D721Med (cell line): ENCODE results near the gene KCNH2.

Experiments
- DNase-seq: peaks from one replicate; pipeline ENCODE4 v3.0.0; 2011; ENCODE audit warnings: low spot score; ENCODE audit not compliant: insufficient read length
- FAIRE-seq: peaks from 2 replicates; lab custom pipeline; 2011; peaks lifted over from hg19 to GRCh38; lab: Jason Lieb, UNC
- TF ChIP-seq, protein P1 (sequence below): IDR thresholded peaks from 2 replicates; pipeline ENCODE4 v1.5.1; 2012; ENCODE audit warnings: mild to moderate bottlenecking, control low read depth; ENCODE audit not compliant: insufficient read depth; ENCODE audit errors: missing control alignments

Gene KCNH2

GRCh38 chr7:150953061-150953997 lies 24.8 kb downstream of the KCNH2 start:
- FAIRE-seq (no peak), DNase-seq (no peak)

GRCh38 chr7:150952331-150953050 lies 25.6 kb downstream of the KCNH2 start:
- FAIRE-seq (no peak), DNase-seq (no peak)
- TF ChIP-seq, protein P1, sequence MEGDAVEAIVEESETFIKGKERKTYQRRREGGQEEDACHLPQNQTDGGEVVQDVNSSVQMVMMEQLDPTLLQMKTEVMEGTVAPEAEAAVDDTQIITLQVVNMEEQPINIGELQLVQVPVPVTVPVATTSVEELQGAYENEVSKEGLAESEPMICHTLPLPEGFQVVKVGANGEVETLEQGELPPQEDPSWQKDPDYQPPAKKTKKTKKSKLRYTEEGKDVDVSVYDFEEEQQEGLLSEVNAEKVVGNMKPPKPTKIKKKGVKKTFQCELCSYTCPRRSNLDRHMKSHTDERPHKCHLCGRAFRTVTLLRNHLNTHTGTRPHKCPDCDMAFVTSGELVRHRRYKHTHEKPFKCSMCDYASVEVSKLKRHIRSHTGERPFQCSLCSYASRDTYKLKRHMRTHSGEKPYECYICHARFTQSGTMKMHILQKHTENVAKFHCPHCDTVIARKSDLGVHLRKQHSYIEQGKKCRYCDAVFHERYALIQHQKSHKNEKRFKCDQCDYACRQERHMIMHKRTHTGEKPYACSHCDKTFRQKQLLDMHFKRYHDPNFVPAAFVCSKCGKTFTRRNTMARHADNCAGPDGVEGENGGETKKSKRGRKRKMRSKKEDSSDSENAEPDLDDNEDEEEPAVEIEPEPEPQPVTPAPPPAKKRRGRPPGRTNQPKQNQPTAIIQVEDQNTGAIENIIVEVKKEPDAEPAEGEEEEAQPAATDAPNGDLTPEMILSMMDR, result no peak

More at GRCh38 chr7:150953061-150953997, 24.8 kb downstream of the KCNH2 start:
- TF ChIP-seq, protein P1, result no peak

- DNase-seq (no peak), FAIRE-seq (no peak)
- TF ChIP-seq, protein P1, result no peak
Observed at GRCh38 chr7:150951521-150951920, 26.6 kb downstream of the KCNH2 start.

- FAIRE-seq (no peak), DNase-seq (no peak)
- TF ChIP-seq, protein P1, result no peak
Observed at GRCh38 chr7:150951181-150951520, 27.0 kb downstream of the KCNH2 start.

- TF ChIP-seq, protein P1, result no peak
- no peak for FAIRE-seq
- DNase-seq, result no peak
Observed at GRCh38 chr7:150950496-150951180, 27.5 kb downstream of the KCNH2 start.

DNA sequence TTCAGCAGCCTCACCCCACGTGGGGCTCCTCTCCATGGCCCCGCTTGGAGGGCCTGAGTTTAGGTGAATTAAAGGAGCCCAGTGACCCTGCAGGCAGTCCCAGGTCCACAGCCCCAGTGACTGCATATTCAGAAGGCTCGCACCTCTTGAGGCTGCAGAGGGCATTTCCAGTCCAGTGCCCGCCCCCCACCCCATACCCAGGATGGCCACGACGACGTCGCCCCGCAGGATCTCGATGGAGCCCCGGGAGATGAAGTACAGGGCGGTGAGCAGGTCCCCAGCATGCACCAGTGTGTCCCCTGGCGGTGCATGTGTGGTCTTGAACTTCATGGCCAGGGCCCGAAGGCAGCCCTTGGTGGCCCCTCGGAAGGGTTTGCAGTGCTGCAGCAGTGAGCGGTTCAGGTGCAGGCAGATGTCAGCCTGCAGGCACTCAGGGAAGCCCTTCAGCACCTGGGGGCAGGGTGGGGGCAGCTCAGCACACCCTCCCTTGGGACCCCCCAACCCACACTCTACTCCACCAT lies 28.1 kb downstream of the KCNH2 start:
- no peak for DNase-seq
- no peak for FAIRE-seq
- TF ChIP-seq, protein P1, result no peak
